GM19025 (cell line): ENCODE measurements around the gene RUSF1.

Source experiments
- ATAC-seq: cut with Tn5 transposase; IDR thresholded peaks from one replicate; pipeline ENCODE4 v1.9.1; 2021; ENCODE audit warnings: mild to moderate bottlenecking, low read depth, moderate library complexity; ENCODE audit not compliant: unreplicated experiment

The RUSF1 gene

GRCh38 chr16:31473264-31473984 lies 34.8 kb downstream of the RUSF1 start:
- no peak for ATAC-seq

DNA sequence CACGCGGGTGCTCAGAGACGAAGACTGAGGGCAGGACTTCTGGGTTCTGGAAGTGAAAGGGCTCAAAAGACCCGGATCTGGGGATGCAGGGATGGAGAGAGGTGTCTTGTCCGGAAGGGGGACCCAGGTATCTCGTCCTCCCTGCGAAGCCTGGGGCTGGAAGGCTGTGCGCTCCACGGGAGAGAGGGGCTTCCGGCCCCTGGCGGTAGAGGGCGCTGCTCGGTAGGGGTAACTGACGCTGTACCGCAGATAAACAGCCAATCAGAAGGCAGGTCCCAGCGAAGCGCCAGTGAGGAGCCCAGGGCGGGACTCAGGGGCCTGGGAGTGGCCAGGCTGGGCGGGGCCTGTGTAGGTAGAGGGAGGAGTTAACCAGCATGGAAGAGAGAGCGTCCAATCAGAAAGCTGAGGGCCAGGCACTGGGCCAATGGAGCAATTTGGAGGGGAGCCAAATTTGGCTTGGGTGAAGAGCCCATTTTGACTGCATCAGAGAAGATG lies 35.4 kb downstream of the RUSF1 start:
- no peak for ATAC-seq

- no peak for ATAC-seq
Measured at GRCh38 chr16:31471875-31472708, 36.1 kb downstream of the RUSF1 start, which contains the start of gene TGFB1I1. Gene TGFB1I1 (plus strand): TSS chr16:31472152. CDS start chr16:31472189, 37 bp downstream.

- ATAC-seq: no peak
Measured at GRCh38 chr16:31471241-31471874, 36.8 kb downstream of the RUSF1 start.

DNA sequence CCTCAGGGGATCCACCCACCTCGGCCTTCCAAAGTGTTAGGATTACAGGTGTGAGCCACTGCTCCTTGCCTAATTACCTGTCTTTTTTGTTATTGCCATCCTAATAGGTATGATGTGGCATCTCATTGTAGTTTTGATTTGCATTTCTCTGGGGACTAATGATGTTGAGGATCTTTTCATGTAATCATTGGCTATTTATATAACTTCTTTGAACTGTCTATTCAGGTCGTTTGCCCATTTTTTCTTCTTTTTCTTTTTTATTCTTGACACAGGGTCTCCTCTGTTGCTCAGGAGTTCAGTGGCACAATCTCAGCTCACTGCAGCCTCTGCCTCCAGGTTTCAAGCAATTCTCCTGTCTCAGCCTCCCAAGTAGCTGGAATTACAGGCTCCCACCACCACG lies 37.6 kb downstream of the RUSF1 start:
- no peak for ATAC-seq

DNA sequence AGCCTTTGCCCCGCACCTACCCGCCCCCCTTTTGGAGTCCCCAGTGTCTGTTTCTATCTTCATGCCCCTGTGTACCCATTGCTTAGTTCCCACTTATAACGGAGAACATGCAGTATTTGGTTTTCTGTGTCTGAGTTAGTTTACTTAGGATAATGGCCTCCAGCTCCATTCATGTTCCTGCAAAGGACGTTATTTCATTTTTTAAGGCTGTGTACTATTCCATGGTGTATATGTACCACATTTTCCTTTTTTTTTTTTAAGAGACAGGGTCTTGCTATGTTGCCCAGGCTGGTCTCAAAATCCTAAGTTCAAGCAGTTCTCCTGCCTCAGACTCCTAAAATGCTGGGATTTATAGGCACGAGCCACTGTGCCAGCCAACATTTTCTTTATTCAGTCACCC lies 40.3 kb downstream of the RUSF1 start:
- ATAC-seq: no peak

GRCh38 chr16:31467151-31467773 lies 40.9 kb downstream of the RUSF1 start:
- ATAC-seq: peak; percentile 54

- no peak for ATAC-seq
Measured at GRCh38 chr16:31466381-31466841, 41.8 kb downstream of the RUSF1 start.

DNA sequence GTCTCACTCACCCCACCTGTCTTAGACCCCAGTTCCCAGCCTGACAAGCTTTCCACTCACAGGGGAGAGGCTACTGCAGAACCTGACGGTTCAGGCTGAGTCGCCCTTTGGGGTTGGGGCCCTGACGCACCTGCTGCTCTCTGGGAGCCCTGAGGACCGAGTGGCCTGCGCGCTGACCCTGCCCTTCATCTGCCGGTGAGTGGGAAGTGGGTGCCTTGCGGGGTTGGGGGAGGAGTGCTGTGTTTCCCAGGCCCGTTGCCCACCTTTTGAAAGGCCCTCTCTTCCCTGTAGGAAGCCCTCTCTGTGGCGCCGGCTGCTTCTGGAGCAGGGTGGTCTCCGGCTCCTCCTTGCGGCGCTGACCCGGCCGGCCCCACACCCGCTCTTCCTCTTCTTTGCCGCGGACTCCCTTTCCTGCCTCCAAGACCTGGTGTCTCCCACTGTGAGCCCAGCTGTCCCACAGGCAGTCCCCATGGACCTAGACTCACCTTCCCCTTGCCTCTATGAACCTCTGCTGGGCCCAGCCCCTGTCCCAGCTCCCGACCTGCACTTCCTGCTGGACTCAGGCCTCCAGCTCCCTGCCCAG lies 42.3 kb downstream of the RUSF1 start:
- no peak for ATAC-seq

DNA sequence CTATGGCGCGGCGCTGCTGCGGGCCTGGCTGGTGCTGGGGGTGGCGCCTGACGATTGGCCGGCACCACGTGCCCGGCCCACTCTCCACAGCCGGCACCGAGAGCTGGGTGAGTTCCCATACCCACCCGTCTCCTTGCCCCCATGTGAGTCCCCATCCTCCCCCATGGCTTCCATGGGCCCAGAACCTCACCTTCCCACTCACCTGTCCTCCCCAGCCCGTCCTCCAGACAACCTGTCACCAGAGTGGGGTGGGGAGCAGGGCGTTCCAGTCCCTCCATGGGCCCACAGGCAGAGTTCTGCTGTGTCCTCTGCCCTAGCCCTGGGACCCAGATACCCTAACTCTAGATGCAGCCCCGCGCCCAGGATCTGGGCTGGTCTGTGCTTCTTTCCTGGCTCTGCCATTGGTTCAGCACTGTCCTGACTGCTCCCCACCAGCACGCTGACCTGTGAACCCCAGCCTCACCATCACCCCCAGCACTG lies 43.4 kb downstream of the RUSF1 start:
- ATAC-seq: no peak

- no peak for ATAC-seq
Measured at GRCh38 chr16:31464348-31464769, 43.8 kb downstream of the RUSF1 start.

GRCh38 chr16:31461921-31462804 lies 46.0 kb downstream of the RUSF1 start:
- no peak for ATAC-seq

DNA sequence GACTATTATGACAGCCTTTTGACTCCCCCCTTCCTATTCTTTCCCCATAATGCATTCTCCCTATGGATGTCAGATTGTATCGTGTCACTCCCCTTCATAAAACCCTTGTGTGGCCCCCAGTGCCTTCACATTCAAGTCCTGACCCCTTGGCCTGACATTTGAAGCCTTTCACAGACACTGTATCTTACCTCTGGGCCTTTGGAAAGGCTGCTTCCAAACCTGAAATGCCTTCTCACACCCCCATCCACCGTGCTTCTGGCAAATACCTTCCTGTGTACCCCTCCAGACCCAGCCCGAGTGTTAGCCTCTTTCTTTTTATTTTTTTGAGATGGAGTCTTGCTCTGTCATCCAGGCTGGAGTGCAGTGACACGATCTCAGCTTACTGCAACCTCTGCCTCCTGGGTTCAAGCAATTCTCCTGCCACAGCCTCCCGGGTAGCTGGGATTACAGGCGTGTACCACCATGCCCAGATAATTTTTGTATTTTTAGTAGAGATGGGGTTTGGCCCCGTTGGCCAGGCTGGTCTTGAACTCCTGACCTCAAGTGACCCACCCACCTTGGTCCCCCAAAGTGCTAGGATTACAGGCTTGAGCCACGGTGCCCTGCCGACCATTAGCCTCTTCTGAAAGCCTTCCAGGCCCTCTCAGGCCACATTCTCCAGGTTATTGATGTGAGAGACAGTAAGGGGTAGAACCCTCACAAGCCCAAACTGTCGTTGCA lies 46.8 kb downstream of the RUSF1 start:
- no peak for ATAC-seq

DNA sequence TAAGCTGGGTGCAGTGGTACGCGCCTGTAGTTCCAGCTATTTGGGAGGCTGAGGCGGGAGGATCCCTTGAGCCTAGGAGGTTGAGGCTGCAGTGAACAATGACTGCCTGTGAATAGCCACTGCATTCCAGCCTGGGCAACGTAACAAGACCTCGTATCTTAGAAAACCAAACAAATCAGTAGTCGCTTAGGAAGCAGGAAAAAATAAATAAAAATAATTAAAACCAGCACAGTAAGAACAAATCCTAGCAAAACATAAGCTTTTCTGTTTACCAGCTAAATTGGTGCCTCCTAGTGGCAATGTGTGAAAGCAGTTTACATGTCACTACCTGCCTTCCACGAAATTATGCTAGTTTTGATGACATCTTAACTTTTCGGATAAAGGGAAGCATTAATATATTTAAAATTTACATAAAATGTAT lies 47.6 kb downstream of the RUSF1 start:
- no peak for ATAC-seq

DNA sequence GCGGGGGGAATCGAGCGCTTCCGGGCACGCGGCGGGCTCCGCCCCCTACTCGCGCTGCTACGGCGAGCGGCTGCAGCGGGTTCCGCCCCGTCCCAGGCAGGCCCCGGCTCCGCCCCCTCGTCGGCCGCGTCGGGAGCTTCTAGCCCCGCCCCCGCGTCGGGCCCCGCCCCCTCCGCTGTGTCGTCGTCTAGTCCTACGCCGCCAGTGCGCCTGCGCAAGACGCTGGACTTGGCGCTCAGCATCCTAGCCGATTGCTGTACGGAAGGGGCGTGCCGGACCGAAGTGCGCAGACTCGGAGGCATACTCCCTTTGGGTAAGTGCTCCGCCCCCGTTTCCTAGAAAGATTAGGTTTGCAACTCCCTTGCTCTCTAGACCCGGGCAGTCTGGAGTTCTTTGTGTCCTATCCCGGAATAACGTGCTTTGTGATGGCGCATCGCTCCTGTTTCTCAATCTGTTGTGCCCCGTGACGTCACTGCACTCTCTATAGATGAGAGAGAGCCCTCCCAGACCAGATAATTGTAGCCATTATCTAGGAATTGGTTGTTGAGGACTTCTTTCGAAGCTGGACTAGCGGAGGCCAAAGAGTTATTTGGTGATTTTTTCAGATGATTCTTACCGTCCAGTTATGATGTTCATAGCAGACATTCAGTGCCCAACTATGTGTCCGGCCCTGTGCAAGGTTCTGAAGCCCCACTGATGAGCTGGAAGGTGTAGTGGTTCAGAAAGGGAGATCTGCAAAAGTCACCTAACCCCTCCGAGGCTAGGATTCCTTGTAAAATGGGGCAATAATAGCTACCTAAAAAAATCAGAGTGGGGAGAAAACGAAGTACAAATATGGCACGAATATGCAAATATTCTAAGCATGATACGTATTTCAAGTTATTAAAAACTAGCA lies 48.3 kb downstream of the RUSF1 start:
- peak; percentile 72 for ATAC-seq

DNA sequence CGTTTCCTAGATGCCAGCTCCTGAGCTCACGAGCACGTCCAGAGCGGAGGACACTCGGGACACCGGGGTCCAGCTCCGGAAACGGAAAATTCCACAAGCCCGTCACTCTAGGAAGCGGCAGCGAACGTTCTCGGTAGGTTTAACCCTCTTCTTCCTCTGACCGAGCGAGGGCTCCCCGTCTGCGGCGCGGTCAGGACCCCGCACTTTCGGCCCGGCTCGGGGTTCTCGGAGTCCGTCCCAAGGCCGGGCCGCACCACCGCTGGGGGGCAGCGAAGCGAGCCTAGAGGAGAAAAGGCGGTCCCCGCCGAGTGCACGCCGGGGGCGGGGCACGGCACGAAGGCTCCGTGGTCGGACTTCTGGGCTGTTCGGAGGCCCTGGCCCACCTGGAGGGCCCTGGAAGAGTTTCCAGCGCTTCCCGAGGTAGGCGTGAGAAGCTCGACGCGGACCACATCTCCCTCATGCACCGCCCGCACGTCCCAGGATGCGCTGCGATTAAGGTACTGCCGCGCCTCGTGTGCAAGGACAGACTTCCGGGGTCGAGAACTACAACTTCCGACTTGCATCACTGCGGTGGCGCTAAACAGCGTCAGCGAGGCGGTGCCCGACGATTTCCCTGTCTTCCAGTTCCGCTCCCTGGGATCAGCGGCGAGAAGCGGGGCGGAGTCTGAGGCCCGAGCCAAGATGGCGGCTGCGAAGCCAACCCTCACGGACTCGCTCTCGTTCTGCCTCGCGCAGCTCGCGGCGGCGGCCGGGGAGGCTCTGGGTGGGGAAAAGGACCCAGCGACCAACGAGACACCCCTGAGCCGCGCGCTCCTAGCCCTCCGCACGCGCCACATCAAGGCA lies 49.1 kb downstream of the RUSF1 start, which contains the start of gene ARMC5:
Gene ARMC5 (plus strand): TSS at position 658 of the 843 bp plus-strand sequence. CDS start 24 bp downstream, at position 682.
- ATAC-seq: peak; percentile 69
